HG02623 (cell line): Measurements from ENCODE around the gene STARD9.
"Not testable (repeated sequence)": the region's sequence is repeated elsewhere in the genome, so short reads cannot be mapped to it uniquely, and the experiment has no call there.

Experiments used
- ATAC-seq: cut with Tn5 transposase; IDR thresholded peaks from one replicate; pipeline ENCODE4 v1.9.1; 2021; ENCODE audit warnings: moderate library complexity; ENCODE audit not compliant: unreplicated experiment

STARD9 gene

GRCh38 chr15:42575188-42576039 lies at the start of gene STARD9:
STARD9 (plus strand) TSS chr15:42575606; CDS start chr15:42575716, 110 bp downstream.
- peak; percentile 81 for ATAC-seq

GRCh38 chr15:42528970-42529369 lies 46.4 kb upstream of the STARD9 start:
- ATAC-seq, result no peak

- no peak for ATAC-seq
Measured at GRCh38 chr15:42533246-42533645, 42.2 kb upstream of the STARD9 start.

GRCh38 chr15:42544853-42545629 lies 30.4 kb upstream of the STARD9 start:
- ATAC-seq, result no peak

GRCh38 chr15:42547918-42548248 lies 27.5 kb upstream of the STARD9 start:
- peak; percentile 2 for ATAC-seq

- ATAC-seq, result peak; percentile 82
Measured at GRCh38 chr15:42548249-42549031, 27.0 kb upstream of the STARD9 start, which contains the start of the genes HAUS2 and LRRC57. HAUS2 (plus strand) TSS chr15:42548838; CDS start chr15:42548873, 35 bp downstream. LRRC57 (minus strand) TSS chr15:42548793; CDS start chr15:42548434, 359 bp downstream.

- peak; percentile 29 for ATAC-seq
Measured at GRCh38 chr15:42549032-42549491, 26.3 kb upstream of the STARD9 start.

- ATAC-seq, result no peak
Measured at GRCh38 chr15:42549741-42550392, 25.5 kb upstream of the STARD9 start.

GRCh38 chr15:42553554-42553953 lies 21.9 kb upstream of the STARD9 start:
- no peak for ATAC-seq

- not testable (repeated sequence) for ATAC-seq
Measured at GRCh38 chr15:42556550-42557207, 18.7 kb upstream of the STARD9 start.

- no peak for ATAC-seq
Measured at GRCh38 chr15:42558739-42559138, 16.7 kb upstream of the STARD9 start.

GRCh38 chr15:42576040-42576594 lies 711 bp downstream of the STARD9 start:
- ATAC-seq, result no peak

- ATAC-seq, result no peak
Measured at GRCh38 chr15:42576776-42577175, 1.4 kb downstream of the STARD9 start.

- no peak for ATAC-seq
Measured at GRCh38 chr15:42577514-42578031, 2.2 kb downstream of the STARD9 start.

- no peak for ATAC-seq
Measured at GRCh38 chr15:42578984-42579537, 3.7 kb downstream of the STARD9 start.

- peak; percentile 77 for ATAC-seq
Measured at GRCh38 chr15:42581272-42581730, 5.9 kb downstream of the STARD9 start.

GRCh38 chr15:42582569-42583375 lies 7.4 kb downstream of the STARD9 start:
- ATAC-seq, result no peak
